A673 (cell line): Measurements from ENCODE around the gene MUSTN1.

Source experiments
- EZH2 ChIP-seq: fragments of 200-600 bp; sonication (generic); IDR thresholded peaks from 2 replicates; pipeline ENCODE4 v1.6.1; 2017; ENCODE audit warnings: borderline replicate concordance, low read depth, mild to moderate bottlenecking, mixed read lengths, antibody characterized with exemption, low read length; ENCODE audit not compliant: poor library complexity, severe bottlenecking
- TF ChIP-seq, protein P1 (sequence below): fragments of 300-800, 200-600 bp; sonication (generic); conservative IDR thresholded peaks from 2 replicates; pipeline ENCODE4 v1.5.1; 2017; ENCODE audit warnings: low read depth, mild to moderate bottlenecking, antibody characterized with exemption, low read length, moderate library complexity, mixed read lengths

DNA sequence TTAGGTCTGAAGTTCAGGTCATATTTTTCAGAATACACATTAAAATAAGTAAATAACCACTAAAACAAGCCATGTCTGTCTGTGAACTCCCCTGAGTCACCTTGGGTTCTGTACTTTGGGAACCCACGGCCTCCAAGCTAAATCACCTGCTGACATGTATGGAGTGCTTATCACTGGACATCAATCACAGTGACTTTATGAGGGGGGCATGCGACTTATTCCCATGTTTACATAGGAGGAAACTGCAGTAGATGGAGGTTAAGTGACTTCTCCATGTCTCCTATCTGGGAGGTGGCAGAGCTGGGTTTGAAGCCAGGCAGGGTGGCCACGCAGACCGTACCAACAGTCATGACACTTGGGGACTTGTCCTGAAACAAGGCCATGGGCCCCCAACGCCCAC, 12.5 kb downstream of the MUSTN1 start:
- TF ChIP-seq, protein P1, sequence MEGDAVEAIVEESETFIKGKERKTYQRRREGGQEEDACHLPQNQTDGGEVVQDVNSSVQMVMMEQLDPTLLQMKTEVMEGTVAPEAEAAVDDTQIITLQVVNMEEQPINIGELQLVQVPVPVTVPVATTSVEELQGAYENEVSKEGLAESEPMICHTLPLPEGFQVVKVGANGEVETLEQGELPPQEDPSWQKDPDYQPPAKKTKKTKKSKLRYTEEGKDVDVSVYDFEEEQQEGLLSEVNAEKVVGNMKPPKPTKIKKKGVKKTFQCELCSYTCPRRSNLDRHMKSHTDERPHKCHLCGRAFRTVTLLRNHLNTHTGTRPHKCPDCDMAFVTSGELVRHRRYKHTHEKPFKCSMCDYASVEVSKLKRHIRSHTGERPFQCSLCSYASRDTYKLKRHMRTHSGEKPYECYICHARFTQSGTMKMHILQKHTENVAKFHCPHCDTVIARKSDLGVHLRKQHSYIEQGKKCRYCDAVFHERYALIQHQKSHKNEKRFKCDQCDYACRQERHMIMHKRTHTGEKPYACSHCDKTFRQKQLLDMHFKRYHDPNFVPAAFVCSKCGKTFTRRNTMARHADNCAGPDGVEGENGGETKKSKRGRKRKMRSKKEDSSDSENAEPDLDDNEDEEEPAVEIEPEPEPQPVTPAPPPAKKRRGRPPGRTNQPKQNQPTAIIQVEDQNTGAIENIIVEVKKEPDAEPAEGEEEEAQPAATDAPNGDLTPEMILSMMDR, result no peak
- TF ChIP-seq EZH2, result no peak
